Astrocyte (in vitro differentiated cells and primary cell): ENCODE data around the gene LGI2.

Source experiments
- EZH2 ChIP-seq: IDR thresholded peaks from 2 replicates; pipeline ENCODE4 v1.6.1; 2012; ENCODE audit warnings: mild to moderate bottlenecking, low read length, inconsistent platforms; ENCODE audit not compliant: insufficient read depth
- TF ChIP-seq, protein P1 (sequence below): IDR thresholded peaks from 2 replicates; pipeline ENCODE4 v1.5.1; 2011; ENCODE audit warnings: low read depth, mild to moderate bottlenecking, inconsistent platforms, low read length, moderate library complexity; ENCODE audit not compliant: insufficient read depth

DNA sequence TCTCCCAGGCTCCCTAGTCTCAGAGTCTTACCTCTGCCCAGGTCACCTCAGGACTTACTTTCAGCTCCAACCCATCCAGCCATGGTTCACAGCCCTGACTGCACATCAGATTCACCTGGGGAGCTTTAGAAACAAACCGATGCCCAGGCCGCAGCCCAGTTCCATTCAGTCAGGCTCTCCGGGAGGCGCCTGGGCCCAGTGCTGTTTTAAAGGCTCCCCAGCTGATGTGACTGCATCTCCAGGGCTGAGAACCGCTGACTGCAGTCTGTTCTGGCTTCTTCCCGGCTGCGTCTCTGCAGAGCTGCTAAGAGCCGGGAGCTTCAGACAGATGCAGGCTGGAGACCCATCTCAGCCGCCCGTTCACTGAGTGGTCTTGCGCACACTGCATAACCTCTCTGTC, 44.4 kb upstream of the LGI2 start:
- TF ChIP-seq EZH2 = no peak
- TF ChIP-seq, protein P1, sequence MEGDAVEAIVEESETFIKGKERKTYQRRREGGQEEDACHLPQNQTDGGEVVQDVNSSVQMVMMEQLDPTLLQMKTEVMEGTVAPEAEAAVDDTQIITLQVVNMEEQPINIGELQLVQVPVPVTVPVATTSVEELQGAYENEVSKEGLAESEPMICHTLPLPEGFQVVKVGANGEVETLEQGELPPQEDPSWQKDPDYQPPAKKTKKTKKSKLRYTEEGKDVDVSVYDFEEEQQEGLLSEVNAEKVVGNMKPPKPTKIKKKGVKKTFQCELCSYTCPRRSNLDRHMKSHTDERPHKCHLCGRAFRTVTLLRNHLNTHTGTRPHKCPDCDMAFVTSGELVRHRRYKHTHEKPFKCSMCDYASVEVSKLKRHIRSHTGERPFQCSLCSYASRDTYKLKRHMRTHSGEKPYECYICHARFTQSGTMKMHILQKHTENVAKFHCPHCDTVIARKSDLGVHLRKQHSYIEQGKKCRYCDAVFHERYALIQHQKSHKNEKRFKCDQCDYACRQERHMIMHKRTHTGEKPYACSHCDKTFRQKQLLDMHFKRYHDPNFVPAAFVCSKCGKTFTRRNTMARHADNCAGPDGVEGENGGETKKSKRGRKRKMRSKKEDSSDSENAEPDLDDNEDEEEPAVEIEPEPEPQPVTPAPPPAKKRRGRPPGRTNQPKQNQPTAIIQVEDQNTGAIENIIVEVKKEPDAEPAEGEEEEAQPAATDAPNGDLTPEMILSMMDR = no peak
